Measurements from ENCODE around the gene IQCH.

DNA sequence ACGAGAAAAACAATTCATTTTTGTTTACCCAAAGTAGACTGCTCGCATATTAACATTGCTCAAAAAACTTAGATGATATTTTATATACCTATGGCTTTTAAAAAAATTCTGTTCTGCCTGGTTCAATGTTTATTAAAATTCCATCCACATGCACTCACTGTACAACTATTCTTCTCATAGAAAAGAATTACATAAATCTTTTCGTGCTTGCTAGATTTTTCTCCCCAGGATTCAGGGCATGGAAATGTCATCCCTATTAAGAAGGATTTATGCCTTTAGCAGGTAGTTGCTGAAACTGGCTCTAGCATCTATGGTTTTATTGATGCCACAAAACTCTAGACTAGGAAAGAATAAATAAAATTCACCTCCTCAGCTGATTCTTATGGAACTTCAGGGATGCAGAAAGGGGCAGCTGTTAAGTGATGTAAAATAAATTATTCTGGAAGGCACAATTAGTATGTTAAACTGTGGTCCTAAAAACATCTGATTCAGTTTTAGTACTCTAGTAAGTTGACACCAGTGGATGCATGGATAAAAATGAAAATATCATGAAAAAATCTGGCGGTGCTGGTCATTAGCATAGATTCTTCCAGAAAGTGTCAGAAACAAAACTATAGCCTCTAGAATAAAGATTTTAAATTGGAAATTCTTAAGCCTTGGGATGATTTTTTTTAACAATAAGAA lies 41.8 kb upstream of the IQCH start:
- TF ChIP-seq, protein P1, sequence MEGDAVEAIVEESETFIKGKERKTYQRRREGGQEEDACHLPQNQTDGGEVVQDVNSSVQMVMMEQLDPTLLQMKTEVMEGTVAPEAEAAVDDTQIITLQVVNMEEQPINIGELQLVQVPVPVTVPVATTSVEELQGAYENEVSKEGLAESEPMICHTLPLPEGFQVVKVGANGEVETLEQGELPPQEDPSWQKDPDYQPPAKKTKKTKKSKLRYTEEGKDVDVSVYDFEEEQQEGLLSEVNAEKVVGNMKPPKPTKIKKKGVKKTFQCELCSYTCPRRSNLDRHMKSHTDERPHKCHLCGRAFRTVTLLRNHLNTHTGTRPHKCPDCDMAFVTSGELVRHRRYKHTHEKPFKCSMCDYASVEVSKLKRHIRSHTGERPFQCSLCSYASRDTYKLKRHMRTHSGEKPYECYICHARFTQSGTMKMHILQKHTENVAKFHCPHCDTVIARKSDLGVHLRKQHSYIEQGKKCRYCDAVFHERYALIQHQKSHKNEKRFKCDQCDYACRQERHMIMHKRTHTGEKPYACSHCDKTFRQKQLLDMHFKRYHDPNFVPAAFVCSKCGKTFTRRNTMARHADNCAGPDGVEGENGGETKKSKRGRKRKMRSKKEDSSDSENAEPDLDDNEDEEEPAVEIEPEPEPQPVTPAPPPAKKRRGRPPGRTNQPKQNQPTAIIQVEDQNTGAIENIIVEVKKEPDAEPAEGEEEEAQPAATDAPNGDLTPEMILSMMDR (conservative IDR thresholded peaks at IDR 0.05; ENCODE audit: low read depth in 2 of 2), result no peak
- TF ChIP-seq EZH2phosphoT487 (IDR thresholded peaks at IDR 0.05; ENCODE audit: unreplicated experiment) (no peak), REST (IDR thresholded peaks at IDR 0.05; ENCODE audit: unreplicated experiment) (no peak), ZNF331 (CRISPR knock-in tag; IDR thresholded peaks at IDR 0.05; ENCODE audit: low read depth) (no peak), POLR2AphosphoS5 (IDR thresholded peaks at IDR 0.05; ENCODE audit: low read depth) (no peak), EZH2 (IDR thresholded peaks at IDR 0.05; ENCODE audit: low read depth, unreplicated experiment) (no peak), ETS1 (IDR thresholded peaks at IDR 0.05) (no peak), CREB1 (CRISPR knock-in tag; IDR thresholded peaks at IDR 0.05; ENCODE audit: low read depth) (no peak), STAT1 (IDR thresholded peaks at IDR 0.05; ENCODE audit: unreplicated experiment) (no peak)
